ENCODE results near the gene LCP1. TPM values are rescaled to one million over a fixed set of nuclear protein-coding genes. Genes with fewer than 3 reads are reported as not detected.

The LCP1 gene
- polyA plus RNA-seq, 1 of the 3 experiments (the other 2 are of a cell fraction) = 0.03 TPM

- no peak overlapping the region for H2AFZ ChIP-seq (ENCODE audit: low read depth)
- H3K9me3 ChIP-seq = no peaks in the 10 kb centered on the region
- H3K27me3 ChIP-seq (ENCODE audit: insufficient read depth) = no peaks in the 10 kb centered on the region
- no peaks in the 10 kb centered on the region for H3K9me2 ChIP-seq
- no peak overlapping the region for H3K4me3 ChIP-seq (ENCODE audit: low read depth in 2 of 2, low read length in 1 of 2)
- 28% methylated on average over 1 of the region's 1 CpG for WGBS (ENCODE audit: low lambda C conversion rate)
- no peaks in the 10 kb centered on the region for H3K79me2 ChIP-seq (ENCODE audit: insufficient read depth)
- no peak for DNase-seq
- ChIA-PET POLR2A (no interaction called here), CTCF (interaction anchor here (0.6 to 1.2 kb wide), 4 partner anchors 7 to 91 kb away, joined by 3 to 4 read pairs (median 3); no protein-coding TSS in a partner anchor)
- H3K4me2 ChIP-seq = no peak overlapping the region
- H4K20me1 ChIP-seq (ENCODE audit: insufficient read depth) = no peaks in the 10 kb centered on the region
- no peak overlapping the region for H3K27ac ChIP-seq (ENCODE audit: low read depth in 2 of 2, low read length in 1 of 2)
- H3F3A ChIP-seq (replicated peaks; ENCODE audit: insufficient read depth) = no peaks in the 10 kb centered on the region
- TF ChIP-seq EZH2phosphoT487 (IDR thresholded peaks at IDR 0.05; ENCODE audit: borderline replicate concordance, low read depth) = no peak
- TF ChIP-seq TCF12 (IDR thresholded peaks at IDR 0.05) = no peak
- no peak for TF ChIP-seq USF1 (IDR thresholded peaks at IDR 0.05; ENCODE audit: borderline replicate concordance, low read depth)
- TF ChIP-seq IRF3 (IDR thresholded peaks at IDR 0.05; ENCODE audit: low read depth, low read length) = no peak
- TF ChIP-seq MXI1 (IDR thresholded peaks at IDR 0.05; ENCODE audit: low read depth, low read length) = no peak
- no peak for TF ChIP-seq CTCF (IDR thresholded peaks at IDR 0.05)
- no peak for TF ChIP-seq RXRA (IDR thresholded peaks at IDR 0.05; ENCODE audit: borderline replicate concordance, low read depth)
- TF ChIP-seq FOSL2 (IDR thresholded peaks at IDR 0.05; ENCODE audit: borderline replicate concordance, low read depth) = no peak
- TF ChIP-seq SMC3 (IDR thresholded peaks at IDR 0.05; ENCODE audit: low read depth, low read length) = no peak
- TF ChIP-seq SIN3A (IDR thresholded peaks at IDR 0.05; ENCODE audit: borderline replicate concordance, low read depth, low read length) = no peak
- no peak for TF ChIP-seq POLR2AphosphoS5 (IDR thresholded peaks at IDR 0.05; ENCODE audit: low read depth, low read length)
- no peak for TF ChIP-seq ELF1 (IDR thresholded peaks at IDR 0.05)
- TF ChIP-seq FOXM1 (IDR thresholded peaks at IDR 0.05; ENCODE audit: low read depth) = no peak
- TF ChIP-seq CHD2 (IDR thresholded peaks at IDR 0.05; ENCODE audit: low read length, partially characterized antibody) = no peak
- no peaks in the 10 kb centered on the region for H3K4me1 ChIP-seq (ENCODE audit: control insufficient read depth in 1 of 2, insufficient read depth in 2 of 2, low read depth in 1 of 2, low read length in 1 of 2)
- H3K9ac ChIP-seq = no peak overlapping the region
- no peaks in the 10 kb centered on the region for H3K36me3 ChIP-seq (replicated peaks in 1 of 2; ENCODE audit: control insufficient read depth in 1 of 2, insufficient read depth in 2 of 2, low read length in 1 of 2)
These were observed 10.4 kb upstream of the LCP1 start for GRCh38 chr13:46192412-46192811.

GRCh38 chr13:46185634-46186033 is 3.7 kb upstream of the LCP1 start:
- Histone ChIP-seq H3K4me3 (ENCODE audit: low read depth in 2 of 2, low read length in 1 of 2) (no peak overlapping the region), H2AFZ (ENCODE audit: low read depth) (no peak overlapping the region), H3K9ac (no peak overlapping the region), H3K4me2 (no peak overlapping the region), H3F3A (replicated peaks; ENCODE audit: insufficient read depth) (no peaks in the 10 kb centered on the region), H3K36me3 (replicated peaks in 1 of 2; ENCODE audit: control insufficient read depth in 1 of 2, insufficient read depth in 2 of 2, low read length in 1 of 2) (no peaks in the 10 kb centered on the region), H3K4me1 (ENCODE audit: control insufficient read depth in 1 of 2, insufficient read depth in 2 of 2, low read depth in 1 of 2, low read length in 1 of 2) (no peaks in the 10 kb centered on the region; a peak in 1 of 4 replicates), H3K27ac (ENCODE audit: low read depth in 2 of 2, low read length in 1 of 2) (no peak overlapping the region), H3K27me3 (ENCODE audit: insufficient read depth) (no peaks in the 10 kb centered on the region), H3K9me3 (0 out of 2 replicates have a peak, but pooled peaks cover 3% of the 10 kb centered on the region), H4K20me1 (ENCODE audit: insufficient read depth) (no peaks in the 10 kb centered on the region), H3K9me2 (no peaks in the 10 kb centered on the region), H3K79me2 (ENCODE audit: insufficient read depth) (no peaks in the 10 kb centered on the region)
- TF ChIP-seq RFX5 (IDR thresholded peaks at IDR 0.05; ENCODE audit: low read length) (no peak), RAD21 (IDR thresholded peaks at IDR 0.05; ENCODE audit: low read length) (no peak), POLR2AphosphoS5 (IDR thresholded peaks at IDR 0.05; ENCODE audit: low read depth, low read length) (no peak), GATA2 (CRISPR knock-in tag; IDR thresholded peaks at IDR 0.05) (no peak), ELF1 (IDR thresholded peaks at IDR 0.05) (no peak), TAF1 (IDR thresholded peaks at IDR 0.05; ENCODE audit: borderline replicate concordance, low read depth, low read length) (no peak), RXRA (IDR thresholded peaks at IDR 0.05; ENCODE audit: borderline replicate concordance, low read depth) (no peak), RCOR1 (IDR thresholded peaks at IDR 0.05; ENCODE audit: low read length) (no peak)
- WGBS (ENCODE audit: low lambda C conversion rate) = 74% methylated on average over 4 of the region's 4 CpGs
- POLR2A ChIA-PET = no interaction called here
- CTCF ChIA-PET = interaction anchor here (0.9 to 1.2 kb wide), 3 partner anchors 7 to 59 kb away, joined by 3 to 4 read pairs (median 3); no protein-coding TSS in a partner anchor
- no peak for DNase-seq
